Frontal cortex (tissue), 4 donors: ENCODE results near the gene SYTL1. TPM values are rescaled to one million over a fixed set of nuclear protein-coding genes. Genes with fewer than 3 reads are reported as not detected.

Source experiments
- DNase-seq, 2 donors: peaks; one replicate each; pipeline ENCODE4 v3.0.0; 2012; ENCODE audit warnings: low spot score in 2 of 2
- FAIRE-seq: peaks from 2 replicates; lab custom pipeline; 2012; peaks lifted over from hg19 to GRCh38; lab: Jason Lieb, UNC
- total RNA-seq: library from RNA; depleted of rRNA; stranded (reverse); fragments of >200 nt; gene quantifications from one replicate; pipeline ENCODE4 v1.2.3, GENCODE V29; 2014
- donor health status: control.
- donor health status: control.
- donor health status: control.

SYTL1 gene
- total RNA-seq, result not detected

GRCh38 chr1:27341525-27342252 lies at the start of gene SYTL1:
Gene SYTL1, plus strand, starts transcription at chr1:27342022. Its CDS starts 3,313 bp downstream, at chr1:27345335.
- DNase-seq, result no peak
- no peak for FAIRE-seq

- FAIRE-seq, result no peak
These were observed 49.7 kb upstream of the SYTL1 start for GRCh38 chr1:27292106-27292505.

GRCh38 chr1:27293915-27294314 lies 47.9 kb upstream of the SYTL1 start:
- FAIRE-seq (no peak), DNase-seq (no peak)

More at GRCh38 chr1:27292106-27292505, 49.7 kb upstream of the SYTL1 start:
- no peak for DNase-seq

- FAIRE-seq (no peak), DNase-seq (peak; percentile 66 to 82)
These were observed 45.0 kb upstream of the SYTL1 start for GRCh38 chr1:27296773-27297291.

GRCh38 chr1:27297903-27298302 lies 43.9 kb upstream of the SYTL1 start:
- DNase-seq, result no peak
- FAIRE-seq, result no peak

- FAIRE-seq (no peak), DNase-seq (no peak)
These were observed 43.0 kb upstream of the SYTL1 start for GRCh38 chr1:27298632-27299384.

GRCh38 chr1:27299385-27300271 lies 42.2 kb upstream of the SYTL1 start:
- DNase-seq (peak in 1 of 2 donors; percentile 57), FAIRE-seq (no peak)

GRCh38 chr1:27300341-27301051 lies 41.3 kb upstream of the SYTL1 start:
- DNase-seq, result peak; percentile 80 to 89
- no peak for FAIRE-seq

GRCh38 chr1:27301052-27301422 lies 40.8 kb upstream of the SYTL1 start:
- DNase-seq, result no peak
- FAIRE-seq, result no peak

- no peak for DNase-seq
- no peak for FAIRE-seq
These were observed 40.1 kb upstream of the SYTL1 start for GRCh38 chr1:27301582-27302199.

- FAIRE-seq (no peak), DNase-seq (no peak)
These were observed 39.2 kb upstream of the SYTL1 start for GRCh38 chr1:27302612-27303011.

- no peak for FAIRE-seq
- no peak for DNase-seq
These were observed 38.3 kb upstream of the SYTL1 start for GRCh38 chr1:27303509-27303908.

GRCh38 chr1:27306071-27306470 lies 35.8 kb upstream of the SYTL1 start:
- FAIRE-seq, result no peak
- no peak for DNase-seq

GRCh38 chr1:27306892-27307761 lies 34.7 kb upstream of the SYTL1 start:
- FAIRE-seq (no peak), DNase-seq (no peak)

GRCh38 chr1:27307874-27308598 lies 33.8 kb upstream of the SYTL1 start:
- DNase-seq (no peak), FAIRE-seq (no peak)

- FAIRE-seq, result no peak
- no peak for DNase-seq
These were observed 27.7 kb upstream of the SYTL1 start for GRCh38 chr1:27314169-27314568.

GRCh38 chr1:27314737-27315136 lies 27.1 kb upstream of the SYTL1 start:
- no peak for DNase-seq
- no peak for FAIRE-seq

GRCh38 chr1:27316860-27317259 lies 25.0 kb upstream of the SYTL1 start:
- DNase-seq, result no peak
- FAIRE-seq, result no peak
